Measurements from ENCODE around the gene ARPC1A.

Gene ARPC1A

DNA sequence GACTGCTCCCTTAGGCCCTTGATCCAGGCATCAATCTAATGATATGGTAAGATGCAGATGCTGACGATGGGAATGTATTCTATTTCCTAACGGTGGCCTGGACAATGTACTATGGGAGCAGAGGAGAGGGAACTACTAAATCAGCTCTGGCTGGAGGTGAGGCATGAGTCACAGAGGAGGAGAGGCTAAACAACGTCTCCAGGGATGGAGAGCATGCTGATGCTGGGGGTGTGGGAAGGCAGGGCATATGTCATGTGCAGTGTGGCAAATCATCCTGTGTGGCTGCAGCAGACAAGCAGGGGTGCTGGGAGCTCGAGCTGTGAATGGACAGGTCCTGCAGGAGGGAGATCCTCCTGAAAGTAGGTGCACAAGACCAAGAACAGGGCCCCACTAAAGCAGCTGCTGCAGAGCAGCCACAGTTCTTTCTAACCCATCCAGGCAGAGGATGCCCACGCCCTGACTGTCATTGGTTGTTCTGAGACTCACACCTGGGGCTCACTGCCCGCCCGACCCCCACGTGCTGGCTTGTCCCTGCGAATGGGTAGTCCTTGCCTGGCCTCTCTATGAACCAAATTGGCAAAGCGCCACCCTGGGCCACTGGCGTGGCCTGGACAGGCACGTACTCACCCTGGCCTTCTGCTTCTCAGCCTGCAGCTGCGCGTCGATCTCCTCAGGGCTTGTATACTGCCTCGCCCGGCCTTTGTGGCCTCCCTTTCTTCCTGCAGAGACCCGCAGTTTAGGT is 78.7 kb downstream of the ARPC1A start:
- peaks cover 36% of the 10 kb centered on the region for H3K79me2 ChIP-seq (ENCODE audit: insufficient read depth, low read length)

GRCh38 chr7:99404977-99405320 is 79.3 kb downstream of the ARPC1A start:
- Histone ChIP-seq H3K79me2 (ENCODE audit: insufficient read depth, low read length) (peaks cover 41% of the 10 kb centered on the region), H3K9me3 (ENCODE audit: low read length) (no peaks in the 10 kb centered on the region), H3K4me3 (ENCODE audit: low read depth, low read length, poor library complexity, severe bottlenecking) (no peak overlapping the region), H3K27me3 (ENCODE audit: insufficient read depth, low read length) (no peaks in the 10 kb centered on the region), H3K36me3 (ENCODE audit: insufficient read depth, low read length) (peaks cover 49% of the 10 kb centered on the region), H2AFZ (ENCODE audit: low read length) (no peak overlapping the region), H3K27ac (ENCODE audit: low read depth, low read length, poor library complexity, severe bottlenecking) (no peak overlapping the region), H3F3A (ENCODE audit: insufficient read depth, low read length) (no peaks in the 10 kb centered on the region), H4K20me1 (ENCODE audit: insufficient read depth, low read length) (no peaks in the 10 kb centered on the region), H3K9me2 (ENCODE audit: low read depth, low read length) (no peaks in the 10 kb centered on the region), H3K4me2 (ENCODE audit: low read length) (no peak overlapping the region), H3K9ac (ENCODE audit: low read length) (no peak overlapping the region), H3K4me1 (ENCODE audit: insufficient read depth, low read length, severe bottlenecking) (peaks cover 21% of the 10 kb centered on the region)
- TF ChIP-seq EZH2 (IDR thresholded peaks at IDR 0.05; ENCODE audit: borderline replicate concordance, low read length), result no peak
- TF ChIP-seq, protein P1, sequence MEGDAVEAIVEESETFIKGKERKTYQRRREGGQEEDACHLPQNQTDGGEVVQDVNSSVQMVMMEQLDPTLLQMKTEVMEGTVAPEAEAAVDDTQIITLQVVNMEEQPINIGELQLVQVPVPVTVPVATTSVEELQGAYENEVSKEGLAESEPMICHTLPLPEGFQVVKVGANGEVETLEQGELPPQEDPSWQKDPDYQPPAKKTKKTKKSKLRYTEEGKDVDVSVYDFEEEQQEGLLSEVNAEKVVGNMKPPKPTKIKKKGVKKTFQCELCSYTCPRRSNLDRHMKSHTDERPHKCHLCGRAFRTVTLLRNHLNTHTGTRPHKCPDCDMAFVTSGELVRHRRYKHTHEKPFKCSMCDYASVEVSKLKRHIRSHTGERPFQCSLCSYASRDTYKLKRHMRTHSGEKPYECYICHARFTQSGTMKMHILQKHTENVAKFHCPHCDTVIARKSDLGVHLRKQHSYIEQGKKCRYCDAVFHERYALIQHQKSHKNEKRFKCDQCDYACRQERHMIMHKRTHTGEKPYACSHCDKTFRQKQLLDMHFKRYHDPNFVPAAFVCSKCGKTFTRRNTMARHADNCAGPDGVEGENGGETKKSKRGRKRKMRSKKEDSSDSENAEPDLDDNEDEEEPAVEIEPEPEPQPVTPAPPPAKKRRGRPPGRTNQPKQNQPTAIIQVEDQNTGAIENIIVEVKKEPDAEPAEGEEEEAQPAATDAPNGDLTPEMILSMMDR (IDR thresholded peaks at IDR 0.05; ENCODE audit: low read length), result no peak

More for the DNA sequence above, 78.7 kb downstream of the ARPC1A start:
- no peak overlapping the region for H2AFZ ChIP-seq (ENCODE audit: low read length)
- H4K20me1 ChIP-seq (ENCODE audit: insufficient read depth, low read length), result no peaks in the 10 kb centered on the region
- H3K27me3 ChIP-seq (ENCODE audit: insufficient read depth, low read length), result no peaks in the 10 kb centered on the region
- H3K4me2 ChIP-seq (ENCODE audit: low read length), result no peak overlapping the region
- TF ChIP-seq, protein P1 (IDR thresholded peaks at IDR 0.05; ENCODE audit: low read length), result no peak
- TF ChIP-seq EZH2 (IDR thresholded peaks at IDR 0.05; ENCODE audit: borderline replicate concordance, low read length), result no peak
- no peak overlapping the region for H3K9ac ChIP-seq (ENCODE audit: low read length)
- H3K4me1 ChIP-seq (ENCODE audit: insufficient read depth, low read length, severe bottlenecking), result peaks cover 16% of the 10 kb centered on the region
- peaks cover 55% of the 10 kb centered on the region for H3K36me3 ChIP-seq (ENCODE audit: insufficient read depth, low read length)
- no peak overlapping the region for H3K4me3 ChIP-seq (ENCODE audit: low read depth, low read length, poor library complexity, severe bottlenecking)
- H3K9me3 ChIP-seq (ENCODE audit: low read length), result no peaks in the 10 kb centered on the region
- no peak overlapping the region for H3K27ac ChIP-seq (ENCODE audit: low read depth, low read length, poor library complexity, severe bottlenecking)
- no peaks in the 10 kb centered on the region for H3F3A ChIP-seq (ENCODE audit: insufficient read depth, low read length)
- H3K9me2 ChIP-seq (ENCODE audit: low read depth, low read length), result no peaks in the 10 kb centered on the region

DNA sequence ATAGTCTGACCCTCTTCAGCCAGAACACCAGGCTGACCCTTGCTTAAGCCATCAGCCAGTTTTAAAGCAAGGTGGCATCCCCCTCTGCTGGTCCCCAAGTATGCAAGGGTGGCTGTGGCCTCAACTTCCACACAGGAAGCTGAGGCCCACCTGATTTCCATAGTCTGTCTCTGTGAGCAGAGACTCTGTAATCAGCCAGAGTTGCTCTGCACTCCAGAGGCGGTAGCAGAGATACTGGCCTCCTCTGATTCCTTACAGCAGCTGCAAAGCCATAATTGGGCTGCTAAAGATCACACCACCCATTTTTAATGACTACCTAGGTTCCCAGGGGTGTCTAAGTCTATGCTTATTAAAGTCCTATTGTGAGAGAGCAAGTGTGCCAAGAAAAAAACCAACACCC is 80.9 kb downstream of the ARPC1A start:
- peak overlapping the region; percentile 39 for H3K27ac ChIP-seq (ENCODE audit: low read depth, low read length, poor library complexity, severe bottlenecking)
- H3K79me2 ChIP-seq (ENCODE audit: insufficient read depth, low read length), result peaks cover 52% of the 10 kb centered on the region
- peak overlapping the region; percentile 79 for H3K4me3 ChIP-seq (ENCODE audit: low read depth, low read length, poor library complexity, severe bottlenecking)
- no peaks in the 10 kb centered on the region for H4K20me1 ChIP-seq (ENCODE audit: insufficient read depth, low read length)
- peaks cover 32% of the 10 kb centered on the region for H3K4me1 ChIP-seq (ENCODE audit: insufficient read depth, low read length, severe bottlenecking)
- no peaks in the 10 kb centered on the region for H3K9me2 ChIP-seq (ENCODE audit: low read depth, low read length)
- peak overlapping the region; percentile 86 for H3K9ac ChIP-seq (ENCODE audit: low read length)
- H3K4me2 ChIP-seq (ENCODE audit: low read length), result peak overlapping the region; percentile 79
- H2AFZ ChIP-seq (ENCODE audit: low read length), result no peak overlapping the region
- no peaks in the 10 kb centered on the region for H3K27me3 ChIP-seq (ENCODE audit: insufficient read depth, low read length)
- no peaks in the 10 kb centered on the region for H3F3A ChIP-seq (ENCODE audit: insufficient read depth, low read length)
- no peaks in the 10 kb centered on the region for H3K9me3 ChIP-seq (ENCODE audit: low read length)
- no peak for TF ChIP-seq EZH2 (IDR thresholded peaks at IDR 0.05; ENCODE audit: borderline replicate concordance, low read length)
- TF ChIP-seq, protein P1 (IDR thresholded peaks at IDR 0.05; ENCODE audit: low read length), result peak; percentile 38; the same call in 1 of the 2 replicates
- H3K36me3 ChIP-seq (ENCODE audit: insufficient read depth, low read length), result peaks cover 49% of the 10 kb centered on the region

All from OCI-LY1 (cell line).